ENCODE measurements around the gene PPP2R5C. TPM values are rescaled to one million over a fixed set of nuclear protein-coding genes. Genes with fewer than 3 reads are reported as not detected.
"Not testable (repeated sequence)": the region's sequence is repeated elsewhere in the genome, so short reads cannot be mapped to it uniquely, and the experiment has no call there.

PPP2R5C gene
- polyA plus RNA-seq, 1 donor from 2014 or later, result 111 TPM

GRCh38 chr14:101743701-101744100 is 17.8 kb upstream of the PPP2R5C start:
- Histone ChIP-seq H3K36me3 (ENCODE audit: insufficient read depth, low read length) (no peaks in the 10 kb centered on the region), H3K4me3 (ENCODE audit: low read length) (no peak overlapping the region), H4K20me1 (ENCODE audit: insufficient read depth) (no peaks in the 10 kb centered on the region), H3K27ac (ENCODE audit: low read length) (no peak overlapping the region), H3K9me2 (ENCODE audit: insufficient read depth, low read length) (no peaks in the 10 kb centered on the region), H2AFZ (ENCODE audit: low read depth, low read length) (no peak overlapping the region), H3F3A (ENCODE audit: insufficient read depth, low read length, poor library complexity, severe bottlenecking) (no peaks in the 10 kb centered on the region), H3K9me3 (ENCODE audit: low read length) (peaks cover 4% of the 10 kb centered on the region), H3K4me2 (ENCODE audit: low read length) (no peak overlapping the region), H3K79me2 (replicated peaks; ENCODE audit: insufficient read depth, low read length) (no peaks in the 10 kb centered on the region), H3K27me3 (ENCODE audit: insufficient read depth, low read depth, low read length) (no peaks in the 10 kb centered on the region), H3K9ac (ENCODE audit: low read length) (no peak overlapping the region)
- TF ChIP-seq EZH2 (IDR thresholded peaks at IDR 0.05; ENCODE audit: borderline replicate concordance, insufficient read depth, low read length, poor library complexity, severe bottlenecking) (no peak), EP300 (conservative IDR thresholded peaks at IDR 0.05; ENCODE audit: poor library complexity, severe bottlenecking) (no peak), RAD21 (conservative IDR thresholded peaks at IDR 0.05) (no peak), TAF1 (IDR thresholded peaks at IDR 0.05; ENCODE audit: low read depth) (no peak), MXI1 (conservative IDR thresholded peaks at IDR 0.05; ENCODE audit: poor library complexity, severe bottlenecking) (no peak), SMC3 (conservative IDR thresholded peaks at IDR 0.05; ENCODE audit: poor library complexity) (no peak), POLR2AphosphoS5 (IDR thresholded peaks at IDR 0.05) (no peak)

GRCh38 chr14:101744382-101744781 is 17.1 kb upstream of the PPP2R5C start:
- not testable (repeated sequence) for H3K4me3 ChIP-seq (ENCODE audit: low read length)

DNA sequence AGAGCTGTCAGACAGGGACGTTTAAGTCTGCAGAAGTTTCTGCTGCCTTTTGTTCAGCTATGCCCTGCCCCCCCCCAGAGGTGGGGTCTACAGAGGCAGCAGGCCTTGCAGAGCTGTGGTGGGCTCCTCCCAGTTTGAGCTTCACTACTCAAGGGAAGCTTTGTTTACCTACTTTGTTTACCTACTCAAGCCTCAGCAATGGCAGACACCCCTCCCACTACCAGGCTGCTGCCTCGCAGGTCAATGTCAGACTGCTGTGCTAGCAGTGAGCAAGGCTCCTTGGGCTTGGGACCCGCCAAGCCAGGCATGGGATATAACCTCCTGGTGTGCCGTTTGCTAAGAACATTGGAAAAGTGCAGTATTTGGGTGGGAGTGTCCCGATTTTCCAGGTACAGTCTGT is 11.8 kb upstream of the PPP2R5C start:
- not testable (repeated sequence) for H3K27me3 ChIP-seq (ENCODE audit: insufficient read depth, low read depth, low read length); H3K9ac ChIP-seq (ENCODE audit: low read length); H3K4me2 ChIP-seq (ENCODE audit: low read length); H4K20me1 ChIP-seq (ENCODE audit: insufficient read depth); H2AFZ ChIP-seq (ENCODE audit: low read depth, low read length); H3K36me3 ChIP-seq (ENCODE audit: insufficient read depth, low read length); H3K9me3 ChIP-seq (ENCODE audit: low read length); H3K4me3 ChIP-seq (ENCODE audit: low read length); H3K79me2 ChIP-seq (replicated peaks; ENCODE audit: insufficient read depth, low read length); H3K9me2 ChIP-seq (ENCODE audit: insufficient read depth, low read length); H3F3A ChIP-seq (ENCODE audit: insufficient read depth, low read length, poor library complexity, severe bottlenecking); H3K27ac ChIP-seq (ENCODE audit: low read length)

More at GRCh38 chr14:101744382-101744781, 17.1 kb upstream of the PPP2R5C start:
- not testable (repeated sequence) for H3K27ac ChIP-seq (ENCODE audit: low read length); H3K9ac ChIP-seq (ENCODE audit: low read length); H3F3A ChIP-seq (ENCODE audit: insufficient read depth, low read length, poor library complexity, severe bottlenecking); H3K27me3 ChIP-seq (ENCODE audit: insufficient read depth, low read depth, low read length); H3K79me2 ChIP-seq (replicated peaks; ENCODE audit: insufficient read depth, low read length); H3K36me3 ChIP-seq (ENCODE audit: insufficient read depth, low read length); H2AFZ ChIP-seq (ENCODE audit: low read depth, low read length); H3K4me2 ChIP-seq (ENCODE audit: low read length); H4K20me1 ChIP-seq (ENCODE audit: insufficient read depth); H3K9me2 ChIP-seq (ENCODE audit: insufficient read depth, low read length); H3K9me3 ChIP-seq (ENCODE audit: low read length)

- H4K20me1 ChIP-seq (ENCODE audit: insufficient read depth), result no peaks in the 10 kb centered on the region
- no peaks in the 10 kb centered on the region for H3K36me3 ChIP-seq (ENCODE audit: insufficient read depth, low read length)
- H3K27ac ChIP-seq (ENCODE audit: low read length), result no peak overlapping the region
- no peak overlapping the region for H2AFZ ChIP-seq (ENCODE audit: low read depth, low read length)
- TF ChIP-seq EZH2 (IDR thresholded peaks at IDR 0.05; ENCODE audit: borderline replicate concordance, insufficient read depth, low read length, poor library complexity, severe bottlenecking) (no peak), EP300 (conservative IDR thresholded peaks at IDR 0.05; ENCODE audit: poor library complexity, severe bottlenecking) (no peak), MXI1 (conservative IDR thresholded peaks at IDR 0.05; ENCODE audit: poor library complexity, severe bottlenecking) (no peak), SMC3 (conservative IDR thresholded peaks at IDR 0.05; ENCODE audit: poor library complexity) (no peak), RAD21 (conservative IDR thresholded peaks at IDR 0.05) (no peak), TAF1 (IDR thresholded peaks at IDR 0.05; ENCODE audit: low read depth) (no peak), POLR2AphosphoS5 (IDR thresholded peaks at IDR 0.05) (no peak)
- TF ChIP-seq, protein P1, sequence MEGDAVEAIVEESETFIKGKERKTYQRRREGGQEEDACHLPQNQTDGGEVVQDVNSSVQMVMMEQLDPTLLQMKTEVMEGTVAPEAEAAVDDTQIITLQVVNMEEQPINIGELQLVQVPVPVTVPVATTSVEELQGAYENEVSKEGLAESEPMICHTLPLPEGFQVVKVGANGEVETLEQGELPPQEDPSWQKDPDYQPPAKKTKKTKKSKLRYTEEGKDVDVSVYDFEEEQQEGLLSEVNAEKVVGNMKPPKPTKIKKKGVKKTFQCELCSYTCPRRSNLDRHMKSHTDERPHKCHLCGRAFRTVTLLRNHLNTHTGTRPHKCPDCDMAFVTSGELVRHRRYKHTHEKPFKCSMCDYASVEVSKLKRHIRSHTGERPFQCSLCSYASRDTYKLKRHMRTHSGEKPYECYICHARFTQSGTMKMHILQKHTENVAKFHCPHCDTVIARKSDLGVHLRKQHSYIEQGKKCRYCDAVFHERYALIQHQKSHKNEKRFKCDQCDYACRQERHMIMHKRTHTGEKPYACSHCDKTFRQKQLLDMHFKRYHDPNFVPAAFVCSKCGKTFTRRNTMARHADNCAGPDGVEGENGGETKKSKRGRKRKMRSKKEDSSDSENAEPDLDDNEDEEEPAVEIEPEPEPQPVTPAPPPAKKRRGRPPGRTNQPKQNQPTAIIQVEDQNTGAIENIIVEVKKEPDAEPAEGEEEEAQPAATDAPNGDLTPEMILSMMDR (IDR thresholded peaks at IDR 0.05; ENCODE audit: poor library complexity, severe bottlenecking), result no peak
- no peak overlapping the region for H3K9ac ChIP-seq (ENCODE audit: low read length)
- H3K4me3 ChIP-seq (ENCODE audit: low read length), result no peak overlapping the region
- no peaks in the 10 kb centered on the region for H3K27me3 ChIP-seq (ENCODE audit: insufficient read depth, low read depth, low read length)
- no peaks in the 10 kb centered on the region for H3F3A ChIP-seq (ENCODE audit: insufficient read depth, low read length, poor library complexity, severe bottlenecking)
- no peak overlapping the region for H3K4me2 ChIP-seq (ENCODE audit: low read length)
- H3K9me2 ChIP-seq (ENCODE audit: insufficient read depth, low read length), result no peaks in the 10 kb centered on the region
- no peaks in the 10 kb centered on the region for H3K9me3 ChIP-seq (ENCODE audit: low read length)
- no peaks in the 10 kb centered on the region for H3K79me2 ChIP-seq (replicated peaks; ENCODE audit: insufficient read depth, low read length)
These were observed 6.6 kb upstream of the PPP2R5C start for GRCh38 chr14:101754893-101755292.
